H1 (cell line): ENCODE measurements around the gene SPECC1. TPM values are rescaled to one million over a fixed set of nuclear protein-coding genes. Genes with fewer than 3 reads are reported as not detected.

Experiments used
- CTCF ChIA-PET: fragments of 300-600 bp; sonication (Branson Sonifier 250); formaldehyde crosslinking; loops from one replicate; lab custom pipeline; 2021; ENCODE audit not compliant: partially characterized antibody; lab: Charles Lee
- POLR2A ChIA-PET: fragments of 300-600 bp; sonication (Branson Sonifier 250); formaldehyde crosslinking; loops from one replicate; lab custom pipeline; 2021; ENCODE audit warnings: inconsistent platforms; ENCODE audit not compliant: partially characterized antibody; lab: Charles Lee
- DNase-seq, 2 experiments: peaks; one replicate each; pipeline versions ENCODE4 v3.0.0 to v3.0.0-alpha.2; 2010 to 2022; ENCODE audit warnings: low spot score in 2 of 2, low read depth in 1 of 2, mixed read lengths in 1 of 2
- FAIRE-seq: peaks from 2 replicates; lab custom pipeline; 2011; peaks lifted over from hg19 to GRCh38; lab: Jason Lieb, UNC
- H2AFZ ChIP-seq: 2 replicates; pipeline ENCODE4 v1.8.1; 2012; ENCODE audit warnings: low read length, inconsistent platforms
- H2AK5ac ChIP-seq: 2 replicates; pipeline ENCODE4 v1.6.1; 2013; ENCODE audit warnings: low read depth, low read length
- H2BK120ac ChIP-seq: replicated peaks from 2 replicates; pipeline ENCODE3; 2013; ENCODE audit warnings: low read depth, low read length, inconsistent platforms
- H2BK12ac ChIP-seq: 2 replicates; pipeline ENCODE4 v1.6.1; 2013; ENCODE audit warnings: low read depth, low read length
- H2BK15ac ChIP-seq: 2 replicates; pipeline ENCODE4 v1.6.1; 2013; ENCODE audit warnings: low read length
- H2BK20ac ChIP-seq: 2 replicates; pipeline ENCODE4 v1.6.1; 2013; ENCODE audit warnings: low read length
- H2BK5ac ChIP-seq: 2 replicates; pipeline ENCODE4 v1.6.1; 2013; ENCODE audit warnings: low read depth, low read length
- H3K14ac ChIP-seq: 2 replicates; pipeline ENCODE4 v1.6.1; 2013; ENCODE audit warnings: inconsistent platforms; ENCODE audit not compliant: insufficient read length
- H3K18ac ChIP-seq: 2 replicates; pipeline ENCODE4 v1.6.1; 2013; ENCODE audit warnings: low read length; ENCODE audit errors: extremely low read depth
- H3K23ac ChIP-seq: 2 replicates; pipeline ENCODE4 v1.6.1; 2013; ENCODE audit warnings: inconsistent platforms; ENCODE audit not compliant: insufficient read length
- H3K23me2 ChIP-seq: 2 replicates; pipeline ENCODE4 v1.6.1; 2013; ENCODE audit warnings: low read depth, low read length
- H3K27ac ChIP-seq: 2 replicates; pipeline ENCODE4 v1.6.1; 2011; ENCODE audit warnings: low read depth, low read length, inconsistent platforms
- H3K27me3 ChIP-seq, 4 experiments: replicated peaks in 1 of 4; 1 replicate in 1 of 4; 2 replicates in 3 of 4; pipeline versions ENCODE4 v1.6.1 to v1.8.1; 2011 to 2013; ENCODE audit warnings: low read length in 3 of 4, mild to moderate bottlenecking in 3 of 4, inconsistent platforms in 2 of 4, mixed read lengths in 2 of 4, moderate library complexity in 1 of 4; ENCODE audit not compliant: control insufficient read depth in 3 of 4, insufficient read depth in 3 of 4; ENCODE audit errors: extremely low read depth in 1 of 4
- H3K36me3 ChIP-seq, 4 experiments: 2 replicates each; pipeline versions ENCODE4 v1.6.1 to v1.8.1; 2011 to 2013; ENCODE audit warnings: mild to moderate bottlenecking in 4 of 4, low read length in 3 of 4, moderate library complexity in 2 of 4, control low read depth in 1 of 4, inconsistent platforms in 1 of 4; ENCODE audit not compliant: insufficient read depth in 4 of 4, control insufficient read depth in 2 of 4
- H3K4ac ChIP-seq: replicated peaks from 2 replicates; pipeline ENCODE3; 2013; ENCODE audit warnings: low read length, low read depth, mixed read lengths, inconsistent platforms; ENCODE audit not compliant: insufficient read length
- H3K4me1 ChIP-seq, 4 experiments: replicated peaks in 1 of 4; 1 replicate in 1 of 4; 2 replicates in 3 of 4; pipeline versions ENCODE4 v1.6.1 to v1.8.1; 2011 to 2013; ENCODE audit warnings: low read length in 3 of 4, inconsistent platforms in 2 of 4, mixed read lengths in 1 of 4; ENCODE audit not compliant: insufficient read depth in 4 of 4, control insufficient read depth in 3 of 4
- H3K4me2 ChIP-seq, 2 experiments: 2 replicates each; pipeline versions ENCODE4 v1.6.1 to v1.8.1; 2011 to 2013; ENCODE audit warnings: low read depth in 2 of 2, low read length in 2 of 2, control low read depth in 1 of 2, inconsistent platforms in 1 of 2, mild to moderate bottlenecking in 1 of 2; ENCODE audit not compliant: insufficient read depth in 1 of 2
- H3K4me3 ChIP-seq, 4 experiments: fragments of 200-600, 300-600 bp in 1 of 4; sonication (generic), shearing (Covaris generic), sonication (Bioruptor Twin) in 1 of 4; 2 replicates each; pipeline versions ENCODE4 v1.5.1 to v1.8.1; 2011 to 2016; ENCODE audit warnings: low read length in 4 of 4, low read depth in 3 of 4, control low read depth in 2 of 4, inconsistent platforms in 2 of 4, mild to moderate bottlenecking in 2 of 4, mixed read lengths in 1 of 4, moderate library complexity in 1 of 4; ENCODE audit not compliant: insufficient read depth in 2 of 4; ENCODE audit errors: extremely low read depth in 1 of 4
- H3K56ac ChIP-seq: replicated peaks from 2 replicates; pipeline ENCODE3; 2013; ENCODE audit warnings: low read depth, mild to moderate bottlenecking, mixed read lengths, low read length, inconsistent platforms; ENCODE audit not compliant: insufficient read length
- H3K79me1 ChIP-seq: 2 replicates; pipeline ENCODE4 v1.6.1; 2013; ENCODE audit warnings: low read depth, low read length, control low read depth
- H3K79me2 ChIP-seq, 2 experiments: 2 replicates each; pipeline versions ENCODE4 v1.6.1 to v1.8.1; 2012 to 2013; ENCODE audit warnings: low read length in 2 of 2, mild to moderate bottlenecking in 2 of 2, inconsistent platforms in 1 of 2; ENCODE audit not compliant: insufficient read depth in 2 of 2, control insufficient read depth in 1 of 2
- H3K9ac ChIP-seq, 4 experiments: replicated peaks in 1 of 4; 1 replicate in 1 of 4; 2 replicates in 3 of 4; pipeline versions ENCODE4 v1.6.1 to v1.8.1; 2011 to 2013; ENCODE audit warnings: low read depth in 3 of 4, low read length in 3 of 4, control low read depth in 2 of 4, mild to moderate bottlenecking in 2 of 4, moderate library complexity in 2 of 4, inconsistent platforms in 1 of 4; ENCODE audit errors: extremely low read depth in 1 of 4
- H3K9me3 ChIP-seq, 2 experiments: 2 replicates each; pipeline versions ENCODE4 v1.6.1 to v1.8.1; 2012 to 2013; ENCODE audit warnings: mild to moderate bottlenecking in 2 of 2, moderate library complexity in 2 of 2, control low read depth in 1 of 2, inconsistent platforms in 1 of 2, low read depth in 1 of 2, low read length in 1 of 2, mixed read lengths in 1 of 2; ENCODE audit not compliant: insufficient read depth in 2 of 2
- H4K20me1 ChIP-seq, 2 experiments: replicated peaks in 1 of 2; 2 replicates each; pipeline versions ENCODE3 to v1.8.1; 2011 to 2013; ENCODE audit warnings: inconsistent platforms in 2 of 2, low read length in 2 of 2, mild to moderate bottlenecking in 1 of 2; ENCODE audit not compliant: insufficient read depth in 2 of 2, control insufficient read depth in 1 of 2
- H4K5ac ChIP-seq: 2 replicates; pipeline ENCODE4 v1.6.1; 2013; ENCODE audit warnings: low read length, low read depth, mixed read lengths, inconsistent platforms; ENCODE audit not compliant: insufficient read length
- H4K8ac ChIP-seq: 2 replicates; pipeline ENCODE4 v1.8.0; 2013; ENCODE audit warnings: mild to moderate bottlenecking, moderate library complexity, low read length, inconsistent platforms; ENCODE audit not compliant: insufficient read depth; ENCODE audit errors: extremely low read depth
- H4K91ac ChIP-seq: replicated peaks from 2 replicates; pipeline ENCODE3; 2013; ENCODE audit warnings: low read length, mixed read lengths, inconsistent platforms; ENCODE audit not compliant: insufficient read length
- GTF2F1 ChIP-seq: IDR thresholded peaks from 2 replicates; pipeline ENCODE4 v1.6.1; 2012; ENCODE audit warnings: low read depth, low read length, improper control_type of control experiment, borderline replicate concordance
- WGBS, 2 experiments: shearing (Covaris generic) in 1 of 2; methylation state at CpG; one replicate each; pipeline versions ENCODE4 v1.1.6 to v1.1.7; 2013 to 2015; ENCODE audit warnings: low lambda C conversion rate in 2 of 2, mixed read lengths in 2 of 2, inconsistent platforms in 1 of 2, low coverage in 1 of 2, missing lambda C conversion rate in 1 of 2; ENCODE audit not compliant: insufficient replicate concordance in 2 of 2, insufficient coverage in 1 of 2, insufficient read length in 1 of 2; ENCODE audit errors: extremely low coverage in 1 of 2, missing lambda C conversion rate in 1 of 2; 5-methylcytosine and 5-hydroxymethylcytosine counted together
- polyA plus RNA-seq, 7 experiments: library from polyadenylated mRNA; depleted of rRNA in 3 of 7; stranded (reverse) in 5 of 7; unstranded in 2 of 7; fragments of >200 nt in 5 of 7; fragments of 200-250 nt in 2 of 7; gene quantifications; 1 replicate in 5 of 7; 2 replicates in 1 of 7; 4 replicates in 1 of 7; pipeline versions ENCODE4 v1.2.1 to v1.2.3, GENCODE V29; 2011 to 2013; ENCODE audit warnings: missing spikeins in 2 of 7, mixed read lengths in 2 of 7
- total RNA-seq: library from RNA; stranded (reverse); fragmentation: NEBNext Ultra II Directional; extraction: Animal tissue kit (Norgen Biotek cat#: 25700); gene quantifications from 2 replicates; pipeline ENCODE4 v1.2.1, GENCODE V29; 2021

Gene SPECC1
- total and polyA plus RNA-seq, 2 of the 8 experiments (the other 6 are each of a cell fraction or from before 2014, with no cell fraction given) = 35.8 to 87.9 TPM

GRCh38 chr17:20273741-20274500, 264.8 kb downstream of the SPECC1 start:
- WGBS, 2 experiments = 77% methylated on average over 8 of the region's 8 CpGs; no CpG with 5 or more reads in 1 of the 2 experiments
- no peak overlapping the region for H3K27ac ChIP-seq
- FAIRE-seq = no peak

More at GRCh38 chr17:20273741-20274500, 264.8 kb downstream of the SPECC1 start:
- H4K91ac ChIP-seq = no peak overlapping the region
- no peak overlapping the region for H3K56ac ChIP-seq
- no peaks in the 10 kb centered on the region for H3K4me1 ChIP-seq
- CTCF ChIA-PET = no interaction called here
- H3K79me1 ChIP-seq = peaks cover 2% of the 10 kb centered on the region; the same call in 1 of the 2 replicates
- no peak overlapping the region for H2BK20ac ChIP-seq
- H2AFZ ChIP-seq = no peak overlapping the region
- no peak overlapping the region for H3K4me3 ChIP-seq
- no peak overlapping the region for H2AK5ac ChIP-seq
- no peak overlapping the region; the same call in 1 of the 2 replicates for H3K18ac ChIP-seq
- no peak overlapping the region for H2BK15ac ChIP-seq
- no peaks in the 10 kb centered on the region for H3K79me2 ChIP-seq
- H2BK120ac ChIP-seq = no peak overlapping the region
- DNase-seq = no peak
- POLR2A ChIA-PET = no interaction called here
- H4K8ac ChIP-seq = no peak overlapping the region
- H2BK12ac ChIP-seq = no peak overlapping the region
- no peaks in the 10 kb centered on the region for H4K20me1 ChIP-seq
- TF ChIP-seq GTF2F1 = no peak
- no peak overlapping the region for H2BK5ac ChIP-seq
- no peaks in the 10 kb centered on the region for H3K9me3 ChIP-seq
- peaks cover 0 to 2% (median 0%) of the 10 kb centered on the region in 4 experiments; a peak in 1 of 8 replicates for H3K36me3 ChIP-seq
- no peak overlapping the region for H4K5ac ChIP-seq
- no peak overlapping the region for H3K23ac ChIP-seq
- H3K4me2 ChIP-seq = no peak overlapping the region
- H3K14ac ChIP-seq = no peak overlapping the region
- no peaks in the 10 kb centered on the region for H3K23me2 ChIP-seq
- no peaks in the 10 kb centered on the region for H3K27me3 ChIP-seq
- H3K9ac ChIP-seq = no peak overlapping the region
- no peak overlapping the region for H3K4ac ChIP-seq
